Activated CD4-positive, alpha-beta T cell treated with anti-CD3 and anti-CD28 coated beads for 36 hours (primary cell): ENCODE data around the gene ADAMTS18. TPM values are rescaled to one million over a fixed set of nuclear protein-coding genes. Genes with fewer than 3 reads are reported as not detected.
A peak's percentile ranks its signal among the peaks of the same experiment; 100 is the strongest.

Experiments used
- ATAC-seq: fragments of 200-7000 bp; cut with Tn5 transposase; one replicate; pipeline ENCODE4 v1.10.0; 2021; ENCODE audit warnings: mild to moderate bottlenecking, moderate library complexity
- CTCF ChIA-PET: fragments of 350-600 bp; sonication (Branson Sonifier 250); formaldehyde crosslinking; loops from one replicate; lab custom pipeline; 2021; ENCODE audit warnings: antibody characterized with exemption; lab: Charles Lee
- POLR2A ChIA-PET: fragments of 350-600 bp; sonication (Branson Sonifier 250); formaldehyde crosslinking; loops from one replicate; lab custom pipeline; 2021; ENCODE audit warnings: antibody characterized with exemption, inconsistent platforms; lab: Charles Lee
- DNase-seq: peaks from one replicate; pipeline ENCODE4 v3.0.0-alpha.2; 2020
- H3K27ac Mint-ChIP-seq: one replicate; pipeline ENCODE4 v1.8.0; 2021; ENCODE audit warnings: mixed read lengths
- H3K27me3 Mint-ChIP-seq: one replicate; pipeline ENCODE4 v1.8.0; 2021; ENCODE audit warnings: mixed read lengths
- H3K36me3 Mint-ChIP-seq: one replicate; pipeline ENCODE4 v1.8.0; 2021; ENCODE audit warnings: low read depth, mixed read lengths
- H3K4me1 Mint-ChIP-seq: one replicate; pipeline ENCODE4 v1.8.0; 2021; ENCODE audit warnings: mixed read lengths
- H3K4me3 Mint-ChIP-seq: one replicate; pipeline ENCODE4 v1.8.0; 2021; ENCODE audit warnings: mild to moderate bottlenecking, moderate library complexity, mixed read lengths
- H3K9me3 Mint-ChIP-seq: one replicate; pipeline ENCODE4 v1.8.0; 2021; ENCODE audit warnings: low read depth, mixed read lengths
- intact Hi-C, 2 experiments: fragments of 100-400 bp; cut with DNase I in 1 of 2; cut with micrococcal nuclease in 1 of 2; formaldehyde crosslinking; loops; one replicate each; pipeline versions ENCODE4 v1.14.2 to v1.15.1; 2022 to 2024; cut with DNase I, micrococcal nuclease
- total RNA-seq, 2 experiments: library from RNA; stranded (reverse); gene quantifications; one replicate each; pipeline ENCODE4 v1.2.3, GENCODE V29; 2021

Gene ADAMTS18
- total RNA-seq, 2 experiments from 2014 or later = not detected

GRCh38 chr16:77236063-77236511 is 198.7 kb downstream of the ADAMTS18 start:
- intact Hi-C loops = loop anchor here (1.0 to 10.0 kb wide), 7 partner anchors 72 to 769 kb away; partner anchors contain the start of gene ADAMTS18 (in 2 of the 2)
- Mint-ChIP-seq H3K27me3 (peaks cover 6% of the 10 kb centered on the region), H3K4me1 (peaks cover 3% of the 10 kb centered on the region), H3K27ac (no peak overlapping the region), H3K9me3 (no peaks in the 10 kb centered on the region), H3K36me3 (no peaks in the 10 kb centered on the region), H3K4me3 (no peak overlapping the region)
- ATAC-seq = peak; percentile 97
- ChIA-PET POLR2A (interaction anchor here (0.5 kb wide), 1 partner anchor 865 kb away, joined by 3 read pairs; no protein-coding TSS in a partner anchor), CTCF (interaction anchor here (0.6 to 10.2 kb wide), 24 partner anchors 10 to 593 kb away, joined by 3 to 153 read pairs (median 3); no protein-coding TSS in a partner anchor)
- DNase-seq = peak; percentile 94

- POLR2A ChIA-PET = no interaction called here
- ATAC-seq (no peak), DNase-seq (no peak)
- H3K36me3 Mint-ChIP-seq = no peaks in the 10 kb centered on the region
- peaks cover 10% of the 10 kb centered on the region for H3K27me3 Mint-ChIP-seq
- H3K9me3 Mint-ChIP-seq = no peaks in the 10 kb centered on the region
- intact Hi-C loops = loop anchor here (2.0 to 10.0 kb wide), 3 partner anchors 200 to 770 kb away; partner anchors contain the start of gene ADAMTS18 (in 1 of the 2)
- no peak overlapping the region for H3K4me3 Mint-ChIP-seq
- CTCF ChIA-PET = interaction anchor here (0.6 to 10.2 kb wide), 5 partner anchors 11 to 415 kb away, joined by 3 to 153 read pairs (median 5); no protein-coding TSS in a partner anchor
- H3K4me1 Mint-ChIP-seq = peaks cover 3% of the 10 kb centered on the region
- no peak overlapping the region for H3K27ac Mint-ChIP-seq
Measured at GRCh38 chr16:77234611-77235010, 200.2 kb downstream of the ADAMTS18 start.

- no peak for ATAC-seq
- peaks cover 8% of the 10 kb centered on the region for H3K27me3 Mint-ChIP-seq
- DNase-seq = no peak
- H3K4me1 Mint-ChIP-seq = peaks cover 3% of the 10 kb centered on the region
- no peaks in the 10 kb centered on the region for H3K9me3 Mint-ChIP-seq
- H3K4me3 Mint-ChIP-seq = no peak overlapping the region
- intact Hi-C loops = loop anchor here (2.0 to 10.0 kb wide), 3 partner anchors 201 to 771 kb away; partner anchors contain the start of gene ADAMTS18 (in 1 of the 2)
- no peak overlapping the region for H3K27ac Mint-ChIP-seq
- no peaks in the 10 kb centered on the region for H3K36me3 Mint-ChIP-seq
- CTCF ChIA-PET = interaction anchor here (1.0 to 10.2 kb wide), 4 partner anchors 11 to 351 kb away, joined by 3 to 153 read pairs (median 6); no protein-coding TSS in a partner anchor
- POLR2A ChIA-PET = no interaction called here
Measured at GRCh38 chr16:77233799-77234519, 200.9 kb downstream of the ADAMTS18 start.

Other genes starting within 250 kb of the ADAMTS18 start
- gene MON1B, start 243.8 kb downstream of the ADAMTS18 start, total RNA-seq = 10 to 100 TPM; 58.0 to 63.4 TPM
- 1 to 10 TPM; 4.3 to 7.1 TPM for gene SYCE1L, start 235.6 kb downstream of the ADAMTS18 start, total RNA-seq